Iris pigment epithelial cell (primary cell): ENCODE results near the gene ZNF326.

ENCODE experiments used
- DNase-seq: peaks from one replicate; pipeline ENCODE4 v3.0.0-alpha.2; 2011; ENCODE audit warnings: low read depth

ZNF326 gene, protein sequence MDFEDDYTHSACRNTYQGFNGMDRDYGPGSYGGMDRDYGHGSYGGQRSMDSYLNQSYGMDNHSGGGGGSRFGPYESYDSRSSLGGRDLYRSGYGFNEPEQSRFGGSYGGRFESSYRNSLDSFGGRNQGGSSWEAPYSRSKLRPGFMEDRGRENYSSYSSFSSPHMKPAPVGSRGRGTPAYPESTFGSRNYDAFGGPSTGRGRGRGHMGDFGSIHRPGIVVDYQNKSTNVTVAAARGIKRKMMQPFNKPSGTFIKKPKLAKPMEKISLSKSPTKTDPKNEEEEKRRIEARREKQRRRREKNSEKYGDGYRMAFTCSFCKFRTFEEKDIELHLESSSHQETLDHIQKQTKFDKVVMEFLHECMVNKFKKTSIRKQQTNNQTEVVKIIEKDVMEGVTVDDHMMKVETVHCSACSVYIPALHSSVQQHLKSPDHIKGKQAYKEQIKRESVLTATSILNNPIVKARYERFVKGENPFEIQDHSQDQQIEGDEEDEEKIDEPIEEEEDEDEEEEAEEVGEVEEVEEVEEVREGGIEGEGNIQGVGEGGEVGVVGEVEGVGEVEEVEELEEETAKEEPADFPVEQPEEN

GRCh38 chr1:89994805-89995597, at the start of gene ZNF326:
ZNF326 (plus strand) TSS chr1:89995110; CDS start chr1:89995258, 148 bp downstream.
- DNase-seq, result peak; percentile 98

- peak; percentile 85 for DNase-seq
Measured at GRCh38 chr1:89945852-89946476, 48.9 kb upstream of the ZNF326 start.

DNA sequence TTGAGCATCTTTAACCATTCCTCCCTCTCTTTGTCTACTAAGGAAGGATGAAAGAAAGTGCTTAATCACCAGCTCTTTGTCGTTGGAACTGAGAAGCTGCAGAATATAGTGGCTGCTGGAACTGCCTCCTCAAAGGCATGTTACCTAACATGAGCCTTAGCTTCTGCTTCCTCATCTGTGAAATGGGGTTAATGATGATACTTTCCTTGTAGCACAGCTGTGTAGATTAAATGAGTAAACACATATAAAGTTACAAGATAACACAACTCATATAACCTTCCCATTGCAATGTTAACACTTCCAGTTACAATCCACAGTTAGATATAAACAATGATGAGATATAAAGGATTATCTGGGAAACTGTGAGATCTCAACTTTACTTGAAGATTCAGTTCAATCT, 48.4 kb upstream of the ZNF326 start:
- DNase-seq, result no peak

DNA sequence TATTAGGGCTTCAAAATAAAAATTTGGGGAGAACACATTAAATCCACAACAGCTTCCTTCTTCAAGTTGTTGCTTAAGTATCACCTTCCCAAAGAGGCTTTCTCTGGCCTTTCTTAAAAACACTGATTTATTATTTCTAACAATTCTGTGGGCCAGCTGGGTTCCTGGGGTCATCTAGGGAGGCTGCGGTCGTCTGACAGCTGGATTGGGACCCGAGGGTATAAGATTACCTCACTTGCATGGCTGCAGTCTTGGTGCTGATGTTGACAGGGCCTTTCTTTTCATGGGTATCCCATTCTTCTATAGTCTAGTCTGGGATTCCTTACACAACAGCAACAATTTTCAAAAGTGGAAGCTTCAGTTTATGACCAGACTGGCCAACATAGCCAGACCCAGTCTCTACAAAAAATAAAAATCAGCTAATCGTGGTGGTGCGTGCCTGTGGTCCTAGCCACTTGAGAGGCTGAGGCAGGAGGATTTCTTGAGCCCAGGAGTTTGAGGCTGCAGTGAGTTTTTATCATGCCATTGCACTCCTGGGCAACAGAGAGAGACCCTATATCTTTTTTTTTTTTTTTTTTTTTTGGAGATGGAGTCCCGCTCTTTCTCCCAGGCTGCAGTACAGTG, 46.1 kb upstream of the ZNF326 start:
- DNase-seq, result no peak

DNA sequence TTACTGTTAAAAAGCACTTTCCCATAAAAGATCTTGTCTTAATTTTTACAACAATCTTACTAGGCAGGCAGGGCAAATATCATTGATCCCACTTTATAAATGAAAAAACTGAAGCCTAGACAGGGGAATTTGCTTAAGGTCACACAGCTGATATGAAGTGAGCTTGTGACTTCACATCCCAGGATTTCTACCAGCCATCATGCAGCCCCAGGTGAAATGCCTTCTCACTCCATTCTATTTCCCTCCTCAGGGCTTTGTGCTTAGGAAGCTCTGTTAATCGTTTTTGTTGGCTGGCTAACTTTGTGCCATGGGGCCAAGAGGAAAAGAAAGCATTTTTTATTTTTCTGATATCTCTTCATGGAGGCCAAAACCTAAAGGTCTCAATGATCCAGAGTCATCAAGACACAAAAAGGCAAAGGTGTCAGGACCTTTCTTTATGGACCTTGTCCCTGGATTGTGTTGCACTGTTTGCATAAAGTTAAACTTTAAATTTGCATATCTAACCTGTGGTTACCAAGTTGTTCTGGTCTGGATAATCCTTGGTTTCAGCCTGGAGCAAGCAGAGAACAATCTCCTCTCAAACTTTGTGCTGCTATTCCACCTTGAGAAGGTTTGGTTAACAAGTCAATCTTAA, 44.8 kb upstream of the ZNF326 start:
- no peak for DNase-seq

DNA sequence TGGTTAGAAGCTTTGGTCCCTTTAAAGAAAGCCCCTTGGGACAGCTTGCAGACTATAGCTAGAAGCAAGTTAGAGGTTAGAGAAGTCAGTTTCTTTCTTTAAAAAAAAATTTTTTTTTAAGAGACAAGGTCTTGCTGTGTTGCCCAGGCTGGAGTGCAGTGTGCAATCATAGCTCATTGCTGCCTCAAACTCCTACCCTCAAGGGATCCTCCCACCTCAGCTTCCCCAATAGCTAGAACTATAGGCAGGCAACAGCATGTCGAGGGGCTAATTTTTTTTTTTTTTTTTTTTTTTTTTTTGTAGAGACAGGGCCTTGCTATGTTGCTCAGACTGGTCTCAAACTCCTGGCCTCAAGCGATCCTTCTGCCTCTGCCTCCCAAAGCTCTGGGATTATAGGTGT, 44.2 kb upstream of the ZNF326 start:
- no peak for DNase-seq

DNA sequence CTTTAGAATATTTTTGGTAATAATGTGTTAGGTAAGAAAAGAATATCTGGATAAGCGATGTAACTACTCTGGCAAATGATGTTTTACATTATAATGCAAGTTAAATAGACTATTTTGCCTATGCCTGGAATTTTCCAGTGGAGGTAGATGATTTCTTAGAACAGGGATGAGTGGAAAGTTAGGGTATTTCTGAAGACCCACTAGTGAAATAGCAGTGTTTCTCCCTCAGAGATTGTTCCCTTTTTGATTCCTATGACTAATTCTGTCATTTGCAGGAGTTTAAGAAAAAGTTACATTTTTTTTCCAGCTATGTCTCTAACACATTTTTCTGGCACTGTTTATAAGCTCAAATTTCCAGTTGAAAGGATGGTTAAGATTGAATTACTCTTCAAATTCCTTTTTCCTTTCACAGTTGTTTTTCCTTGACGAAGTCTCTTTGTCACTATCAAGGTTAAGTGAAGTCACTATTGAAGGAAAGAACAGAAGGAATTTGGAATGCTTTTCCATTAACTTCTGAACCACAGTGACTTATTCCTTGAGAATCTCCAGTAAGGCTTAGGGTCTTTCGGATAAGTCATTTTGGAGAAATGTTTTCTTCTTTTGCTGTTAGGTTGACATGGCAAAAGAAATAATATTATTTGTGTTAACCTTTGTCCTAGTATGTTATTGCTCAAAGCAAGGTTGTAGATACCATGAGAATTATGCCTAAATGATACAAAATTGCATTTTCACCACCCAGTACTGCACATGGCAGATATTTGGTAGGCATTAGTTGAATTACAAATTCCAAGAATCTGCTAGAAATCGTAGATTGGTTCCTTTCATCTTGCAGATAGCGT, 42.9 kb upstream of the ZNF326 start:
- peak; percentile 60 for DNase-seq

DNA sequence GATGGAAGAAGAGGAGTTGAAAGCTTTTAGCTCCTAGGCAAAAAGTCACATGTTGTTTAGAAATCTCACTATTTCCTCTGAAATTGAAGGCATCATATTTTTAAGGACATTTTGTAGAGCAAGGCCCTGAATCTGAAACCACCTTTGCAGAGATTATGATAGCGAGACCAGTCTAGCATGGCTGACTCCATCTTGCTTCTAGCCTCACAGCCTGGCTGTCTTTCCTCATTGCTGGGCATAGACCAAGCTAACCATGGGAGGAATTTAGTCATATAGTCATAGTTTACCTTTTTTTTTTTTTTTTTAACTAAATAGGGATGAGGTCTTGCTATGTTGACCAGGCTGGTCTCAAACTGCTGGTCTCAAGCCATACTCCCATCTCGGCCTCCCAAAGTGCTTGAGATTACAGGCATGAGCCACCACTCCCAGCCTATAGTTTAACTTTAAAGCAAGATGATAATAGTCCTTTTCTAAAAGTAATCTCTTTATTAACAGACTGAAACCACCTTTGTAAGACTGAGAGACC, 42.2 kb upstream of the ZNF326 start:
- no peak for DNase-seq

DNA sequence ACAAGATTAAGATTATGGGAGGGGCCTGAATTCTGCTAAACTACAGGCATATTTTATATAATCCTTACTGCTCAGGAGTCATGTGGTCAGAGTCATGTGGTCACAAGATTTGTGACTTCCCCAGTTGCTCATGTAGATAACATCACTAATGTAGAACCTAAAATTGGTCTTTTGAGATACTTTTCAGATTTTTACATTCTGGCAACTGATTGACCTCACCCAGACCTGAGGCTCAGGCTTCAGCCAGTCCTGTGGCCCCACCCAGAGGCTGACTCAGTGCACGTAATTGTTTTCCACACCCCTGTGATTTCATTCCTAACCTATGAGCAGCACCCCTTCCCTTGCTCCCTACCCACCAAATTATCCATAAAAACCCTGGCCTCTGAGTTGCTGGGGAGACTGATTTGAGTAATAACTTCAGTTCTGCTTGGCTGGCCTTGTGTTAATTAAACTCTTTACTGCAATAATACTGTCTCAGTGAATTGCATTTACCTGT, 41.7 kb upstream of the ZNF326 start:
- DNase-seq, result peak; percentile 92

DNA sequence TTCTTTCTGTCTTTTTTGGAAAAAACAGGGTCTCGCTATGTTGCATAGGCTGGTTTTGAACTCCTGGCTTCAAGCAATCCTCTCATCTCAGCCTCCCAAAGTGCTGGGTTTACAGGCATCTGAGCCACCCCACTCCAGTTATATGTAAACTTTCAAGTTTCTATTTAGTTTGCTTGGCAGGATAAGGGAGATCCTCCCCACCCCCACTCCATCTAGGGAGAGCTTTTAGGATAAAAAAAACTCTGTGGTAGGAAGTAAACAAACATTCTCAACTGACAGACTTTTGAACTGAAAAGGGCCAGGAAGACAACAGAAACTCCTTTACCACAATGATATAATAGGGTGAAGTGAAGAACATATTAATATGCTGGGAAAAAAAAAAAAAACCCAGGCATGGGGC, 41.0 kb upstream of the ZNF326 start:
- no peak for DNase-seq

GRCh38 chr1:89954401-89954800, 40.5 kb upstream of the ZNF326 start:
- DNase-seq, result no peak

DNA sequence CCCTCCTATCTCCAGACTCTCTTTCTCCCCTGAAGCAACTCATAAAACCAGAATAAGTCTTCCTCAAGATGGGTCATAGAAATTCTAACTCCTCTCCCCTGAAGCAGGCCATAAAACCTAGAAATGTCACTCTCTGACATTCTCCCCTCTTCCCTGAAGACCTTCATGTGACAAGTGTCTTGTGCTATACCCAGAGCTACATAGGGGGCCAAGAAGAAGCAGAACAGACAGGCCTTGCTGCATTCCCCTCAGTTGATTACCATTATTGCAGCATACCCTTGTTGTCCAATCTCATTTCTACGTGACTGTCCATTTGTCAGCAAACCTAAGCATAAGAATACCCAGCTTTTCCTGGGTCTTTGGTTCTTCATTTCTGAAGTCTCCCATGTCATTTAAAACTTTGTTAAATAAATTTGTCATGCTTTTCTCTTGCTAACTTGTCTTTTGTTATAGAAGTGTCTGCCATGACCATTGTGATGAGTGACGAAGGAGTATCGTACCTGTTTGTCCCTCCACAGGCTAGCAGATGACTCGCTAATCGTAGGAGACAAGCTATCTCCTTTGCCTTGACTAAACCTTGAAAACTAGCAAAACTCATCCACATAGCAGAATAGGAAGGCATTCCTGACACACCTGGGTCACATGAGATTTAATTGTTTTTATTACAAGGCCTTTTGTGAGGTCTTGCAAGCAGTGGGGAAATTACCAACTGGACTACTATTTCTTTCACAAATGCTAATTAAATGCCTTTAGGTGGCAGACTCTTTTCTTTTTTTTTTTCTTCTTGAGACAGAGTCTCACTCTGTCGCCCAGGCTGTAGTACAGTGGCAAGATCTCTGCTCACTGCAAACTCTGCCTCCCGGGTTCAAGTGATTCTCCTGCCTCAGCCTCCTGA, 39.4 kb upstream of the ZNF326 start:
- DNase-seq, result no peak

GRCh38 chr1:89957107-89957506, 37.8 kb upstream of the ZNF326 start:
- DNase-seq, result no peak

GRCh38 chr1:89958851-89959654, 35.9 kb upstream of the ZNF326 start:
- DNase-seq, result no peak

DNA sequence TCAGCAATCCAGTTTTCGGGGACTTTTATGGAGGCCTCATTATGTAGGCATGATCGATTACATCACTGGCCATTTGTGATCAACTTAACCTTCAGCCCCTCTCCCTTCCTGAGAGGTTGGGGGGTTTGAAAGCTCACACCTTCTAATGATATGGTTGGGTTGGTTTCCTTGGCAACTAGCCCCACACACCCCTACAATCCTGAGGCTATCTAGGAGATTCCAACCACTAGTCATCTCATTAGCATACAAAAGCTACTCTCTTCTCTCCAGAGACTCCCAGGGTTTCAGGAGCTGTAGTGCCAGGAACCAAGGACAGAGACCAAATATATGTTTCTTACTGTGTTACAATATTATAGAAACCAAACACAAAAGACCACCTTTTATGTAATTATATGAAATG, 35.2 kb upstream of the ZNF326 start:
- no peak for DNase-seq

DNA sequence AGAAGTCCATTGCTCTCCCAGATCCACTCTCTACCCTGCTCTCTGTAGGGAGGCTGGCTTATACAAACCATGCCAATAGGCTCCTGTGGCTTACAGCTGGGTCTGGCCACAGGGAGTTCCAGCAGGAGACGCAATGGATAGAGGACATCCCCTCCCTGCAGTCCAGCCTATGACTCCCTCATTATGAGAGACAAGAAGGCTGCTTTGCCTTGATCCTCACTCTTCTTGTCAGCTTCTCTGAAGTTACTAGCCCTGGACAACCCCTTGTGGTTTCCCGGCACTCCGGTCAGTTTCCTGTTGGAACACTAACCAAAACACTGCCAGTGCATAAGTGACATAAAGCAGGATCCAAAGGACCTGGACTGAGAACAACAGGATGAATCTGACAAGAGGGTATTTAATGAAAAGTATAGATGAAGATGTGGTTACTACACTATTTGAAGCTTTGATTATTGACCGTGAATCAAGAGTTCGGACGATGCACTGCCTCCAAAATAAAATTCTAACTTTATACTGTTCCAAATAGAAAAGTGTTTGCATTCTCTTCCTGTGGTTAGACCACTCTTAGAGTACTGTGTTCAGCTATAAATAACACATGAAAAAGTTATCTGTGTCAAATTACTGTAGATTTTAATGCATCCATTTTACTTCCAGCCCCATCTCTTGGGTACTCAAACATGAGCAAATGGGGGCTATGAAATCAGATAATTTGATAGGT, 32.7 kb upstream of the ZNF326 start:
- peak; percentile 68 for DNase-seq

DNA sequence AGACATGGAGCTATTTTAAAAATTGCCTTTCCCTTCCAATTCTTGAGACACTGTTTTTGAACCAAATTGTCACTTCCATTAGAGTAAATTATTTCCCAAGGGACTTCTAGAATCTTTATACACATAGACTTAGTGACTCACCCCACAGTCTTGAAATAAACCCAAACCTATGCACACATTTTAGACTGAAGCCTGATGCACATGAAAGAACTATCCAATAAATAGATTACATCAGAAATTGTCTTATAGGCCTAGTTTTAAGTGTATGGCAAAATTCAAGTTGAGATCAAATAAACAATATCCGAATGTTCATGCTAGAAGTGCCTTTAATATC, 32.2 kb upstream of the ZNF326 start:
- peak; percentile 40 for DNase-seq
